SKM-1 (cell line): ENCODE data around the gene ZNF107.
"Not testable (repeated sequence)": the region's sequence is repeated elsewhere in the genome, so short reads cannot be mapped to it uniquely, and the experiment has no call there.

Source experiments
- DNase-seq: peaks from one replicate; lab custom pipeline; 2025; ENCODE audit not compliant: unreplicated experiment; lab: John Stamatoyannopoulos, UW

The ZNF107 gene

GRCh38 chr7:64642875-64643274 lies 23.1 kb upstream of the ZNF107 start:
- DNase-seq, result no peak

GRCh38 chr7:64643566-64643965 lies 22.4 kb upstream of the ZNF107 start:
- peak; percentile 87 for DNase-seq

GRCh38 chr7:64651203-64651602 lies 14.7 kb upstream of the ZNF107 start:
- no peak for DNase-seq

DNA sequence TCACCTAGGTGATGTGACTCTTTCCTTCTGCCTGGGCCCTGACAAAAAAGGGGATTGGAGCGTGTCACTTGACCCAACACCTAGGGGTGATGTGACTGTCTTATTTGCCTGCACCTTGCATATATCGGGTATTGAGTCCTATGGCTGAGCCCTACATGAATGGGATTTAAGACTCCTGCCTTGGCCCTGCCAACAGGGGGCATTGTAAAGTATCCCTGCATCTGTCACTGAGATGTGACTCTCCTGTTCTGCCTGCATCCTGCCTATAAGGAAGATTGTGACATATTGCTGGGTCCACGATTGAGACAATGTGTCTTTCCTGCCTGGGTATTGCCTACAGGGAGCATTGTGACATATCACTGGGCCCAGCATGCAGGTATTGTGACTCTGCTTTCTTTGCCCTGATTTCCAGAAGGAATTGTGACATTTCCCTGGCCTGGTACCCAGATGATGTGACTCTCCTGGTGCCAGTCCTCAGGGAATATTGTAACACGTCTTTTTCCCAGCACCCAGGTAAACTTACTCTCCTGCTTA lies 14.2 kb upstream of the ZNF107 start:
- no peak for DNase-seq

DNA sequence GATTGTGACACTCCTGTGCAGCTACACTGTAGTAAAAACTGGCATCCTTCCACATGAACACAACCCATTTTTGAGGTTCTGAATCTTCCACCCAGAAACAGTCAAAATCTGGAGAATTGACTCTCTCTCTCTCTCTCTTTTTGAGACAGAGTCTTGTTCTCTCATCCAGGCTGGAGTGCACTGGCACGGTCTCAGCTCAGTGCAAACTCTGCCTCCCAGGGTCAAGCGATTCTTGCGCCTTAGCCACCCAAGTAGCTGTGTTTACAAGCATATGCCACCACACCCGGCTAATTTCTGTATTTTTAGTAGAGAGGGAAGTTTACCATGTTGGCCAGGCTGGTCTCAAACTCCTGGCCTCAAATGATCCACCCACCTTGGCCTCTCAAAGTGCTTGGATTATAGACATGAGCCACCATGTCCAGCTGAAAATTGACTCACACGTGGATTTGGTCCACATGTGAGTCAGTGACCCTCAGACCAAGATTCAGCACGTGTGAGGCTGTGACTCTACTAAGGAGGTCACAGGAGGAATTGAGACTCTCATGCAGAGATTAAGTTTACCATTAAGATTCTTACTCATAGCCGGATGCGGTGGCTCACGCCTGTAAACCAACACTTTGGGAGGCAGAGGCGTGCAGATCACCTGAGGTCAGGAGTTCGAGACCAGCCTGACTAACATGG lies 12.1 kb upstream of the ZNF107 start:
- DNase-seq, result no peak

GRCh38 chr7:64654796-64655548 lies 11.0 kb upstream of the ZNF107 start:
- DNase-seq, result no peak

GRCh38 chr7:64655811-64656210 lies 10.1 kb upstream of the ZNF107 start:
- DNase-seq, result no peak

GRCh38 chr7:64656489-64656888 lies 9.4 kb upstream of the ZNF107 start:
- no peak for DNase-seq

- not testable (repeated sequence) for DNase-seq
These were observed 3.8 kb upstream of the ZNF107 start for GRCh38 chr7:64662091-64662490.

DNA sequence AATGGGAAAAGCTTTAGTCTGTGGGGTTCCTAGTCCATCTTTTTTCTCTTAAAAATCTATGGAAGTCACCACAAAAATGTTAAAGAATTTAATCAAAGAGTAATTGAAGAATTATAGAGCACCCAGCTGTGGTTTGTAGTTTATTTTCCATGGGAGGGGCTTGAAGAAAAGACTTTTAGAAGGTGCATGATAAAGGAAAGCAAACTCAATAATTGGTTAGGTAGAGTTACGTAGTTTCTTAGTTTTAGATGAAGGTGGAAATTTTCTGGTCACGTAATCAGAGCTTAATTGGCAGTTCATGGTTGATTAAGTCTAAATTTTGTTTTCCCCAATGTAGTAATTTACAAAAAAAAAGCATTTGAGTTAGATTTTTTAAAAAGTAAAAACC lies 724 bp downstream of the ZNF107 start:
- DNase-seq, result no peak

GRCh38 chr7:64667311-64667710 lies 1.4 kb downstream of the ZNF107 start:
- DNase-seq, result no peak

- no peak for DNase-seq
These were observed 6.5 kb downstream of the ZNF107 start for GRCh38 chr7:64672414-64672813.

- DNase-seq, result no peak
These were observed 19.2 kb downstream of the ZNF107 start for GRCh38 chr7:64685091-64685490.

DNA sequence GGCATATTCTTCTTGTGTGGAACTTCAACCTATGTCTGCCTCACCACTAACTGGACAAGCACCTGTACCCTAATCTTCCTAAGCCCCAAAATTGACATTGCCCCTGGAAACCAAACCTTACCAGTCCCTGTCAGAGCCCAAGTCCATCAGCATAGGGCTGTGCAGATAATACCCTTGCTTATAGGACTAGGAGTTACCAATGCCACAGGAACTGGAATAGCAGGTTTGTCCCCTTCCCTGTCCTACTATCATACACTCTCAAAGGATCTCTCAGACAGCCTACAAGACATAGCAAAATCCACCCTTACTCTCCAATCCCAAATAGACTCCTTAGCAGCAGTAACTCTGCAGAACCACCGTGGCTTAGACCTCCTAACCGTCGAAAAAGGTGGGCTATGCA lies 19.8 kb downstream of the ZNF107 start:
- no peak for DNase-seq

DNA sequence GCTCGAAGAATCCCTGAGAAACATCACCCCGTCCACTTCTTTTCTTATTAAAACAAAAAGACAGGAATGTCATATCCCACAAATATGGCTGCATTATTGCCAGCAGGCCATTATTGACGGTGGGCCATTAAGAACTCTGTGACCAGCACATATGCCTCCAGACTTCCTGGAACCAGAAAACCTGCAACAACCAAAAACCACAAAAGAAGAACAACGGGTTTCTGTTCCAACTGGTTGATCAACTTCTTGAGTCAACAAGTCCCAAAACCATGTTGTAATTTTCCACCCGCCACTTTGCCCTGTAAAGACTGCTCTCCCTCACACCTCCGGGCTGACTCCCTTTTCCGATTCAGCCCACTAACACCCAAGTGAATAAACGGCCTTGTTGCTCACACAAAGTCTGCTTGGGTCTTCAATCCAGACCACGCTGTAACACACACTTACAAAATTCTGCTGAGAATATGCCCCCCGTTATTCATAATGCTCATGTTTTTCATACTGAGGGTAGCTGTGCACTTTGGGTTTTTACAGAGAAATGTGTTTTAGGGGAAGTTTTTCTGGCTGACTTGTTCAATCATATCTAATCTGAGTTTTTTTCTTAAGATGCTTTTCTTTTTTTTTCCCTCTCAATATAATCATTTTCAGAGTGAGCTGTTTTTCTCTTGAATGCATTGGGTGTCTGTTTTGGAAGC lies 20.7 kb downstream of the ZNF107 start:
- DNase-seq, result peak; percentile 94

DNA sequence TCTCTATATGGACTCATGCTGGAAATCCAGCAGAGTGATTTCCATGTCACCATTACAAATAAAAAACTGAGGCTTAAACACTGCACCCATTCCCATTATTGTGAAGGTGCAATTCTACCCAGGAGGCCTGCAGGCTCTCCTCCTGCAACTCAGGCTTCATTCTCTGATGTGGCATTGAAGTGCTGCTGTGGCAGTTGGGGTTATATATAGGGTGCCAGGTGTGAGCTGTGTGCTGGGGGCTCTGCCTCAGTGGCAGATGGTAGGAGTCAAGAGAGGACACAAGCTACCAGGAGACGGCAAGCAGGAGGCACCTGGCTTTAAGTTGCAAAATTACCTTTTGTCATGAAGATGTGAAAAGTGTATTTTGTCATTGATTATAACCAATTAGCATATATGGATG lies 21.3 kb downstream of the ZNF107 start:
- no peak for DNase-seq

GRCh38 chr7:64688988-64689387 lies 23.1 kb downstream of the ZNF107 start:
- DNase-seq, result no peak

GRCh38 chr7:64691831-64692230 lies 25.9 kb downstream of the ZNF107 start:
- no peak for DNase-seq

DNA sequence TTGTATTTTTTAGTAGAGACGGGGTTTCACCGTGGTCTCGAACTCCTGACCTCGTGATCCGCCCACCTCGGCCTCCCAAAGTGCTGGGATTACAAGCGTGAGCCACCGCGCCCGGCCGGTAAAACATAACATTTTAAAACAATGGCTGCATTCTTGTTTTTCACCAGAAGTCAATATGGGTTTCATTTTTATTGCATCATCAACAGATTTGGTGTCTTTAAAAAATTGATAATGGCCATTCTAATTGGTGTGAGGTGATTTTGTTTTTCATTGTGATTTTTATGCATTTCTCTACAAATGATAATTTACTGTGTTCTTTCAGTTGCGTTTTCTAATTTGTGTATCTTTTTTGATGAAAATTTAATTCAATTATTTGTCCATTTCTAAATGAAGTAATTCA lies 31.9 kb downstream of the ZNF107 start:
- not testable (repeated sequence) for DNase-seq

DNA sequence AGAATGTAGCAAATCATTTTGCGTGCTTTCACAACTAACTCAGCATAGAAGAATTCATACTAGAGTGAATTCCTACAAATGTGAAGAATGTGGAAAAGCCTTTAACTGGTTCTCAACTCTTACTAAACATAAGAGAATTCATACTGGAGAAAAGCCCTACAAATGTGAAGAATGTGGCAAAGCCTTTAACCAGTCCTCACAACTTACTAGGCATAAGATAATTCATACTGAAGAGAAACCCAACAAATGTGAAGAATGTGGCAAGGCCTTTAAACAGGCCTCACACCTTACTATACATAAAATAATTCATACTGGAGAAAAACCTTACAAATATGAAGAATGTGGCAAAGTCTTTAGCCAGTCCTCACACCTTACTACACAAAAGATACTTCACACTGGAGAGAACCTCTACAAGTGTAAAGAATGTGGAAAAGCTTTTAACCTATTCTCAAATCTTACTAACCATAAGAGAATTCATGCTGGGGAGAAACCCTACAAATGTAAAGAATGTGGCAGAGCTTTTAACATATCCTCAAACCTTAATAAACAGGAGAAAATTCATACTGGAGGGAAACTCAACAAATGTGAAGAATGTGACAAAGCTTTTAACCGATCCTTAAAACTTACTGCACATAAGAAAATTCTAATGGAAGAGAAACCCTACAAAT lies 40.8 kb downstream of the ZNF107 start:
- DNase-seq, result no peak

GRCh38 chr7:64717896-64718295 lies 52.0 kb downstream of the ZNF107 start:
- DNase-seq, result not testable (repeated sequence)
